ENCODE data around the gene SHTN1.

DNA sequence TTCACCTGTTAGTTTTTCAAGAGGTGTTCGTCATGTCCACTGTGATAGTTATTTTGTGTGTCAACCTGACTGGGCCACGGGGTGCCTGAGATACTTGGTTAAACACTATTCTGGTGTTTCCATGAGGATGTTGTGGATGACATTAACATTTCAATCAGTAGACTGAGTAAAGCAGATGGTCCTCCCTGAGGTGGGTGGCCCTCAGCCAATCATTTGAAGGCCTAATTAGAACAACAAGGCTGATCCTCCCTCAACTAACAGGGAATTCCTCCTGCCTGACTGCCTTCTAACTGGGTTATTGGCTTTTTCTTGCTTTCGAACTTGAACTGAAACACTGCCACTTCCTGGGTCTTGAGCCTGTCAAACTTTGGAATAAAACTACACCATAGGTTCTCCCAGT lies 79.9 kb downstream of the SHTN1 start:
- TF ChIP-seq, protein P1, sequence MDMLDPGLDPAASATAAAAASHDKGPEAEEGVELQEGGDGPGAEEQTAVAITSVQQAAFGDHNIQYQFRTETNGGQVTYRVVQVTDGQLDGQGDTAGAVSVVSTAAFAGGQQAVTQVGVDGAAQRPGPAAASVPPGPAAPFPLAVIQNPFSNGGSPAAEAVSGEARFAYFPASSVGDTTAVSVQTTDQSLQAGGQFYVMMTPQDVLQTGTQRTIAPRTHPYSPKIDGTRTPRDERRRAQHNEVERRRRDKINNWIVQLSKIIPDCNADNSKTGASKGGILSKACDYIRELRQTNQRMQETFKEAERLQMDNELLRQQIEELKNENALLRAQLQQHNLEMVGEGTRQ (IDR thresholded peaks at IDR 0.05; ENCODE audit: borderline replicate concordance, low read depth, low read length) = no peak
- TF ChIP-seq CREB1 (IDR thresholded peaks at IDR 0.05; ENCODE audit: low read depth) = no peak
- TF ChIP-seq, protein P2, sequence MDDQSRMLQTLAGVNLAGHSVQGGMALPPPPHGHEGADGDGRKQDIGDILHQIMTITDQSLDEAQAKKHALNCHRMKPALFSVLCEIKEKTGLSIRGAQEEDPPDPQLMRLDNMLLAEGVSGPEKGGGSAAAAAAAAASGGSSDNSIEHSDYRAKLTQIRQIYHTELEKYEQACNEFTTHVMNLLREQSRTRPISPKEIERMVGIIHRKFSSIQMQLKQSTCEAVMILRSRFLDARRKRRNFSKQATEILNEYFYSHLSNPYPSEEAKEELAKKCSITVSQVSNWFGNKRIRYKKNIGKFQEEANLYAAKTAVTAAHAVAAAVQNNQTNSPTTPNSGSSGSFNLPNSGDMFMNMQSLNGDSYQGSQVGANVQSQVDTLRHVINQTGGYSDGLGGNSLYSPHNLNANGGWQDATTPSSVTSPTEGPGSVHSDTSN (IDR thresholded peaks at IDR 0.05; ENCODE audit: insufficient replicate concordance, low read depth, low read length) = no peak
- TF ChIP-seq, protein P3, sequence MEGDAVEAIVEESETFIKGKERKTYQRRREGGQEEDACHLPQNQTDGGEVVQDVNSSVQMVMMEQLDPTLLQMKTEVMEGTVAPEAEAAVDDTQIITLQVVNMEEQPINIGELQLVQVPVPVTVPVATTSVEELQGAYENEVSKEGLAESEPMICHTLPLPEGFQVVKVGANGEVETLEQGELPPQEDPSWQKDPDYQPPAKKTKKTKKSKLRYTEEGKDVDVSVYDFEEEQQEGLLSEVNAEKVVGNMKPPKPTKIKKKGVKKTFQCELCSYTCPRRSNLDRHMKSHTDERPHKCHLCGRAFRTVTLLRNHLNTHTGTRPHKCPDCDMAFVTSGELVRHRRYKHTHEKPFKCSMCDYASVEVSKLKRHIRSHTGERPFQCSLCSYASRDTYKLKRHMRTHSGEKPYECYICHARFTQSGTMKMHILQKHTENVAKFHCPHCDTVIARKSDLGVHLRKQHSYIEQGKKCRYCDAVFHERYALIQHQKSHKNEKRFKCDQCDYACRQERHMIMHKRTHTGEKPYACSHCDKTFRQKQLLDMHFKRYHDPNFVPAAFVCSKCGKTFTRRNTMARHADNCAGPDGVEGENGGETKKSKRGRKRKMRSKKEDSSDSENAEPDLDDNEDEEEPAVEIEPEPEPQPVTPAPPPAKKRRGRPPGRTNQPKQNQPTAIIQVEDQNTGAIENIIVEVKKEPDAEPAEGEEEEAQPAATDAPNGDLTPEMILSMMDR (IDR thresholded peaks at IDR 0.05 in 2 of 3, conservative IDR thresholded peaks at IDR 0.05 in 1 of 3; ENCODE audit: control insufficient read depth in 2 of 3, extremely low read depth in 1 of 3, insufficient read depth in 1 of 3, low read depth in 3 of 3, low read length in 3 of 3) = no peak

Measured in GM12878 (cell line).